K562 (cell line): ENCODE data around the gene TUT4. TPM values are rescaled to one million over a fixed set of nuclear protein-coding genes. Genes with fewer than 3 reads are reported as not detected.

Experiments used
- ARID1B ChIP-seq: fragments of 450-650 bp; IDR thresholded peaks from 2 replicates; pipeline ENCODE4 v1.6.1; 2016; ENCODE audit warnings: antibody characterized with exemption, mild to moderate bottlenecking, inconsistent platforms
- ATF7 ChIP-seq: fragments of 450-650 bp; IDR thresholded peaks from 2 replicates; pipeline ENCODE4 v1.7.1; 2014; ENCODE audit warnings: mild to moderate bottlenecking, moderate library complexity
- BMI1 ChIP-seq: fragments of 150-350 bp; IDR thresholded peaks from 2 replicates; pipeline ENCODE4 v1.6.1; 2014; ENCODE audit warnings: low read length
- CBFA2T3 ChIP-seq: fragments of 450-650 bp; IDR thresholded peaks from 2 replicates; pipeline ENCODE4 v1.6.1; 2017
- CREB5 ChIP-seq: fragments of 250-450 bp; sonication (Bioruptor Pico); IDR thresholded peaks from 2 replicates; pipeline ENCODE4 v1.5.0; 2020; ENCODE audit warnings: mild to moderate bottlenecking
- DDX20 ChIP-seq: fragments of 450-650 bp; IDR thresholded peaks from 2 replicates; pipeline ENCODE4 v1.6.1; 2016; ENCODE audit warnings: missing genetic modification characterization, low read depth, mild to moderate bottlenecking, missing compliant biosample characterization, moderate library complexity
- DMBX1 ChIP-seq: fragments of 250-450 bp; sonication (Bioruptor Pico); IDR thresholded peaks from 2 replicates; pipeline ENCODE4 v1.8.0; 2022; ENCODE audit warnings: inconsistent platforms, mild to moderate bottlenecking, moderate library complexity, borderline replicate concordance
- ETV5 ChIP-seq: sonication (generic); formaldehyde crosslinking; IDR thresholded peaks from 2 replicates; pipeline ENCODE4 v1.4.0; 2020; ENCODE audit warnings: low read depth, mild to moderate bottlenecking, missing genetic modification reagents
- EZH2 ChIP-seq: IDR thresholded peaks from 2 replicates; pipeline ENCODE4 v1.6.1; 2012; ENCODE audit warnings: low read depth, mild to moderate bottlenecking, inconsistent platforms, low read length, borderline replicate concordance
- HCFC1 ChIP-seq: IDR thresholded peaks from 2 replicates; pipeline ENCODE4 v1.6.1; 2012; ENCODE audit warnings: low read depth, low read length, improper control_type of control experiment
- HES1 ChIP-seq: fragments of 450-650 bp; IDR thresholded peaks from 2 replicates; pipeline ENCODE4 v1.6.1; 2016; ENCODE audit warnings: low read depth, mild to moderate bottlenecking, moderate library complexity
- HNRNPK ChIP-seq: fragments of 200-400 bp; formaldehyde crosslinking; IDR thresholded peaks from one replicate; pipeline ENCODE4 v1.6.1; 2018; ENCODE audit warnings: mild to moderate bottlenecking, low read depth, low read length; ENCODE audit not compliant: poor library complexity, severe bottlenecking
- JUND ChIP-seq, 2 experiments: IDR thresholded peaks; 2 replicates in 1 of 2; 3 replicates in 1 of 2; pipeline ENCODE4 v1.6.1; 2011; ENCODE audit warnings: borderline replicate concordance in 2 of 2, low read depth in 2 of 2, low read length in 2 of 2, improper control_type of control experiment in 1 of 2, missing biosample characterization in 1 of 2, missing genetic modification characterization in 1 of 2, missing genetic modification reagents in 1 of 2
- MAFF ChIP-seq: IDR thresholded peaks from 2 replicates; pipeline ENCODE4 v1.6.1; 2012; ENCODE audit warnings: low read length, improper control_type of control experiment
- NR2C2 ChIP-seq, 2 experiments: fragments of 200-800 bp in 1 of 2; sonication (Bioruptor generic) in 1 of 2; sonication (generic) in 1 of 2; formaldehyde crosslinking in 1 of 2; IDR thresholded peaks; 2 replicates each; pipeline versions ENCODE4 v1.6.1 to v1.8.0; 2016 to 2022; ENCODE audit warnings: mild to moderate bottlenecking in 1 of 2, missing compliant biosample characterization in 1 of 2, missing genetic modification characterization in 1 of 2, missing genetic modification reagents in 1 of 2
- SNRNP70 ChIP-seq: fragments of 200-400 bp; formaldehyde crosslinking; optimal IDR thresholded peaks from 2 replicates; pipeline ENCODE3; 2017; ENCODE audit warnings: low read depth, low read length
- SREBF1 ChIP-seq: fragments of 150-350 bp; IDR thresholded peaks from 2 replicates; pipeline ENCODE4 v1.6.1; 2014; ENCODE audit warnings: antibody characterized with exemption, low read depth, low read length, borderline replicate concordance
- TAF1 ChIP-seq: IDR thresholded peaks from 2 replicates; pipeline ENCODE4 v1.6.1; 2011; ENCODE audit warnings: mild to moderate bottlenecking, low read length, moderate library complexity; ENCODE audit not compliant: insufficient read depth, control insufficient read depth, severe bottlenecking; ENCODE audit errors: extremely low read depth
- TARDBP ChIP-seq: fragments of 450-650 bp; IDR thresholded peaks from 2 replicates; pipeline ENCODE4 v1.6.1; 2016
- YBX1 ChIP-seq: fragments of 450-650 bp; IDR thresholded peaks from 2 replicates; pipeline ENCODE4 v1.7.1; 2016; ENCODE audit warnings: mild to moderate bottlenecking
- ZBTB17 ChIP-seq: fragments of 450-650 bp; formaldehyde crosslinking; IDR thresholded peaks from 2 replicates; pipeline ENCODE4 v1.4.0; 2020; ENCODE audit warnings: mild to moderate bottlenecking
- ZNF197 ChIP-seq: fragments of 200-800 bp; sonication (Bioruptor generic); IDR thresholded peaks from 2 replicates; pipeline ENCODE4 v1.6.1; 2016; ENCODE audit warnings: low read depth, missing genetic modification characterization, missing compliant biosample characterization
- ZNF253 ChIP-seq: fragments of 250-450 bp; sonication (Bioruptor Pico); conservative IDR thresholded peaks from 2 replicates; pipeline ENCODE4 v1.6.1; 2021; ENCODE audit warnings: mild to moderate bottlenecking
- ZNF695 ChIP-seq: fragments of 450-650 bp; formaldehyde crosslinking; IDR thresholded peaks from 2 replicates; pipeline ENCODE4 v1.4.0; 2020; ENCODE audit warnings: mild to moderate bottlenecking, moderate library complexity
- polyA plus RNA-seq, 8 experiments: library from polyadenylated mRNA; depleted of rRNA in 4 of 8; stranded (reverse) in 5 of 8; unstranded in 3 of 8; fragments of >200 nt; fragmentation: Nextera tagmentation in 2 of 8; fragmentation: Illumina TruSeq in 1 of 8; extraction: Ambion mirVana in 2 of 8; extraction: Trizol in 1 of 8; gene quantifications; 2 replicates each; pipeline versions ENCODE4 v1.2.1 to v1.2.3, GENCODE V29; 2011 to 2014; ENCODE audit warnings: inconsistent platforms in 1 of 8, missing spikeins in 1 of 8
- total RNA-seq, 7 experiments: library from RNA; depleted of rRNA in 6 of 7; stranded (reverse); fragments of >200 nt in 6 of 7; fragmentation: Illumina TruSeq in 2 of 7; extraction: Trizol in 2 of 7; gene quantifications; 2 replicates each; pipeline versions ENCODE4 v1.2.1 to v1.2.3, GENCODE V29; 2011 to 2021; ENCODE audit warnings: low replicate concordance in 1 of 7
- TF ChIP-seq, protein P1 (sequence below): fragments of 250-450 bp; sonication (Bioruptor Pico); IDR thresholded peaks from 2 replicates; pipeline ENCODE4 v1.5.0; 2022; ENCODE audit warnings: mild to moderate bottlenecking

Gene TUT4
- total and polyA plus RNA-seq, 9 of the 15 experiments (the other 6 are each of a cell fraction or from before 2014, with no cell fraction given): 15.8 to 53.5 (median 36.7) TPM

- TF ChIP-seq EZH2: no peak
- peak; percentile 51; the same call in 1 of the 2 replicates for TF ChIP-seq ZBTB17 (CRISPR knock-in tag)
- TF ChIP-seq SNRNP70: no peak
- peak; percentile 84 for TF ChIP-seq TAF1
- no peak for TF ChIP-seq NR2C2 (CRISPR knock-in tag; IDR thresholded peaks at IDR 0.05)
- peak; percentile 52; the same call in 1 of the 2 replicates for TF ChIP-seq NR2C2 (tag; IDR thresholded peaks at IDR 0.05)
- peak; percentile 73 for TF ChIP-seq DMBX1 (CRISPR knock-in tag)
- TF ChIP-seq HES1: no peak
- peak; percentile 17; the same call in 1 of the 2 replicates for TF ChIP-seq HCFC1
- TF ChIP-seq ARID1B: peak; percentile 53
- TF ChIP-seq CBFA2T3: peak; percentile 61
- TF ChIP-seq HNRNPK: peak; percentile 97
- no peak for TF ChIP-seq ZNF695
- TF ChIP-seq TARDBP: 0 out of 2 replicates have a peak, but pooled peaks have one; percentile 19
- no peak for TF ChIP-seq JUND (IDR thresholded peaks at IDR 0.05; ENCODE audit: borderline replicate concordance, low read depth, low read length)
- TF ChIP-seq JUND (tag; IDR thresholded peaks at IDR 0.05; ENCODE audit: borderline replicate concordance, low read depth, low read length): no peak
- TF ChIP-seq CREB5: no peak
- no peak for TF ChIP-seq SREBF1
- no peak for TF ChIP-seq DDX20
- TF ChIP-seq ZNF197 (CRISPR knock-in tag): no peak
- TF ChIP-seq ATF7: peak; percentile 74
- no peak for TF ChIP-seq ZNF253
- no peak for TF ChIP-seq YBX1
- no peak for TF ChIP-seq MAFF
- TF ChIP-seq ETV5 (CRISPR knock-in tag): peak; percentile 69
- TF ChIP-seq, protein P1, sequence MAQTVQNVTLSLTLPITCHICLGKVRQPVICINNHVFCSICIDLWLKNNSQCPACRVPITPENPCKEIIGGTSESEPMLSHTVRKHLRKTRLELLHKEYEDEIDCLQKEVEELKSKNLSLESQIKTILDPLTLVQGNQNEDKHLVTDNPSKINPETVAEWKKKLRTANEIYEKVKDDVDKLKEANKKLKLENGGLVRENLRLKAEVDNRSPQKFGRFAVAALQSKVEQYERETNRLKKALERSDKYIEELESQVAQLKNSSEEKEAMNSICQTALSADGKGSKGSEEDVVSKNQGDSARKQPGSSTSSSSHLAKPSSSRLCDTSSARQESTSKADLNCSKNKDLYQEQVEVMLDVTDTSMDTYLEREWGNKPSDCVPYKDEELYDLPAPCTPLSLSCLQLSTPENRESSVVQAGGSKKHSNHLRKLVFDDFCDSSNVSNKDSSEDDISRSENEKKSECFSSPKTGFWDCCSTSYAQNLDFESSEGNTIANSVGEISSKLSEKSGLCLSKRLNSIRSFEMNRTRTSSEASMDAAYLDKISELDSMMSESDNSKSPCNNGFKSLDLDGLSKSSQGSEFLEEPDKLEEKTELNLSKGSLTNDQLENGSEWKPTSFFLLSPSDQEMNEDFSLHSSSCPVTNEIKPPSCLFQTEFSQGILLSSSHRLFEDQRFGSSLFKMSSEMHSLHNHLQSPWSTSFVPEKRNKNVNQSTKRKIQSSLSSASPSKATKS: no peak
- no peak for TF ChIP-seq BMI1
Observed at GRCh38 chr1:52552505-52553361, at the start of gene TUT4 (continued).
